H1 (cell line): ENCODE data around the gene EEF1A2. TPM values are rescaled to one million over a fixed set of nuclear protein-coding genes. Genes with fewer than 3 reads are reported as not detected.

ENCODE experiments used
- BACH1 ChIP-seq: IDR thresholded peaks from 2 replicates; pipeline ENCODE4 v1.6.1; 2012; ENCODE audit warnings: low read length, improper control_type of control experiment
- CBX5 ChIP-seq: fragments of 300-800, 300-1000 bp; sonication (generic); IDR thresholded peaks from 2 replicates; pipeline ENCODE4 v1.7.1; 2016; ENCODE audit warnings: antibody characterized with exemption, low read length, low read depth
- CEBPB ChIP-seq: IDR thresholded peaks from 2 replicates; pipeline ENCODE4 v1.6.1; 2012; ENCODE audit warnings: low read depth, low read length
- CHD1 ChIP-seq: IDR thresholded peaks from 2 replicates; pipeline ENCODE4 v1.6.1; 2012; ENCODE audit warnings: low read depth, low read length, improper control_type of control experiment
- CHD2 ChIP-seq: IDR thresholded peaks from 2 replicates; pipeline ENCODE4 v1.6.1; 2012; ENCODE audit warnings: low read length, improper control_type of control experiment
- E2F6 ChIP-seq: IDR thresholded peaks from 2 replicates; pipeline ENCODE4 v1.6.1; 2012; ENCODE audit warnings: inconsistent platforms
- EGR1 ChIP-seq: IDR thresholded peaks from 2 replicates; pipeline ENCODE4 v1.6.1; 2011; ENCODE audit warnings: low read depth, low read length, borderline replicate concordance
- EP300 ChIP-seq, 2 experiments: IDR thresholded peaks; 1 replicate in 1 of 2; 2 replicates in 1 of 2; pipeline ENCODE4 v1.6.1; 2011 to 2012; ENCODE audit warnings: low read depth in 2 of 2, low read length in 2 of 2, mild to moderate bottlenecking in 2 of 2, borderline replicate concordance in 1 of 2, inconsistent platforms in 1 of 2, moderate library complexity in 1 of 2
- HDAC6 ChIP-seq: IDR thresholded peaks from one replicate; pipeline ENCODE4 v1.7.1; 2012; ENCODE audit warnings: low read depth, mild to moderate bottlenecking, inconsistent platforms, low read length, moderate library complexity
- RFX5 ChIP-seq: IDR thresholded peaks from 2 replicates; pipeline ENCODE4 v1.6.1; 2011; ENCODE audit warnings: low read depth, low read length, improper control_type of control experiment, borderline replicate concordance
- TAF7 ChIP-seq: optimal IDR thresholded peaks from 2 replicates; pipeline ENCODE3; 2011; ENCODE audit warnings: low read depth, mild to moderate bottlenecking, inconsistent platforms, low read length, moderate library complexity, borderline replicate concordance
- TBP ChIP-seq: IDR thresholded peaks from 2 replicates; pipeline ENCODE4 v1.6.1; 2011; ENCODE audit warnings: low read depth, low read length, improper control_type of control experiment
- TCF12 ChIP-seq: IDR thresholded peaks from 2 replicates; pipeline ENCODE4 v1.6.1; 2011; ENCODE audit warnings: low read depth, mild to moderate bottlenecking, low read length
- USF2 ChIP-seq: IDR thresholded peaks from 2 replicates; pipeline ENCODE4 v1.6.1; 2011; ENCODE audit warnings: low read length, improper control_type of control experiment
- ZNF274 ChIP-seq: IDR thresholded peaks from 2 replicates; pipeline ENCODE4 v1.7.0; 2012; ENCODE audit warnings: low read length, borderline replicate concordance; ENCODE audit errors: extremely low read depth
- polyA plus RNA-seq, 7 experiments: library from polyadenylated mRNA; depleted of rRNA in 3 of 7; stranded (reverse) in 5 of 7; unstranded in 2 of 7; fragments of >200 nt in 5 of 7; fragments of 200-250 nt in 2 of 7; gene quantifications; 1 replicate in 5 of 7; 2 replicates in 1 of 7; 4 replicates in 1 of 7; pipeline versions ENCODE4 v1.2.1 to v1.2.3, GENCODE V29; 2011 to 2013; ENCODE audit warnings: missing spikeins in 2 of 7, mixed read lengths in 2 of 7
- total RNA-seq: library from RNA; stranded (reverse); fragmentation: NEBNext Ultra II Directional; extraction: Animal tissue kit (Norgen Biotek cat#: 25700); gene quantifications from 2 replicates; pipeline ENCODE4 v1.2.1, GENCODE V29; 2021

Gene EEF1A2
- total and polyA plus RNA-seq, 2 of the 8 experiments (the other 6 are each of a cell fraction or from before 2014, with no cell fraction given) = 7.4 to 25.8 TPM

- TF ChIP-seq TAF7 (no peak), EP300 (IDR thresholded peaks at IDR 0.05; ENCODE audit: borderline replicate concordance in 1 of 2, low read depth in 2 of 2, low read length in 2 of 2) (no peak), TBP (no peak), USF2 (no peak), ZNF274 (no peak), HDAC6 (no peak), BACH1 (no peak), E2F6 (no peak), CEBPB (no peak), EGR1 (no peak), CHD1 (no peak), TCF12 (0 out of 2 replicates have a peak, but pooled peaks have one; percentile 44), RFX5 (no peak), CHD2 (no peak), CBX5 (no peak)
Measured at GRCh38 chr20:63483834-63484233, 15.0 kb downstream of the EEF1A2 start (continued).
